Activated CD4-positive, alpha-beta memory T cell treated with anti-CD3 and anti-CD28 coated beads for 36 hours (primary cell): ENCODE data around the gene ADAMTS7. TPM values are rescaled to one million over a fixed set of nuclear protein-coding genes. Genes with fewer than 3 reads are reported as not detected.
"Not testable (repeated sequence)": the region's sequence is repeated elsewhere in the genome, so short reads cannot be mapped to it uniquely, and the experiment has no call there.

Experiments
- CTCF ChIA-PET: fragments of 350-600 bp; sonication (Branson Sonifier 250); formaldehyde crosslinking; loops from one replicate; lab custom pipeline; 2021; ENCODE audit warnings: antibody characterized with exemption, inconsistent platforms; lab: Charles Lee
- POLR2A ChIA-PET: fragments of 350-600 bp; sonication (Branson Sonifier 250); formaldehyde crosslinking; loops from one replicate; lab custom pipeline; 2021; ENCODE audit warnings: antibody characterized with exemption; lab: Charles Lee
- DNase-seq: peaks from one replicate; pipeline ENCODE4 v3.0.0-alpha.2; 2020
- H3K27ac Mint-ChIP-seq: one replicate; pipeline ENCODE4 v1.8.0; 2021; ENCODE audit warnings: mixed read lengths
- H3K27me3 Mint-ChIP-seq: one replicate; pipeline ENCODE4 v1.8.0; 2021; ENCODE audit warnings: mixed read lengths
- H3K36me3 Mint-ChIP-seq: one replicate; pipeline ENCODE4 v1.8.0; 2021; ENCODE audit warnings: mixed read lengths
- H3K4me1 Mint-ChIP-seq: one replicate; pipeline ENCODE4 v1.8.0; 2021; ENCODE audit warnings: low read depth, mixed read lengths
- H3K4me3 Mint-ChIP-seq: one replicate; pipeline ENCODE4 v1.8.0; 2021; ENCODE audit warnings: mild to moderate bottlenecking, mixed read lengths
- H3K9me3 Mint-ChIP-seq: one replicate; pipeline ENCODE4 v1.8.0; 2021; ENCODE audit warnings: mixed read lengths
- intact Hi-C: fragments of 100-400 bp; cut with micrococcal nuclease; formaldehyde crosslinking; loops from one replicate; pipeline ENCODE4 v1.15.1; 2023
- total RNA-seq, 2 experiments: library from RNA; stranded (reverse); gene quantifications; one replicate each; pipeline ENCODE4 v1.2.3, GENCODE V29; 2021

The ADAMTS7 gene
- total RNA-seq, 2 experiments from 2014 or later, result 0.10 TPM

DNA sequence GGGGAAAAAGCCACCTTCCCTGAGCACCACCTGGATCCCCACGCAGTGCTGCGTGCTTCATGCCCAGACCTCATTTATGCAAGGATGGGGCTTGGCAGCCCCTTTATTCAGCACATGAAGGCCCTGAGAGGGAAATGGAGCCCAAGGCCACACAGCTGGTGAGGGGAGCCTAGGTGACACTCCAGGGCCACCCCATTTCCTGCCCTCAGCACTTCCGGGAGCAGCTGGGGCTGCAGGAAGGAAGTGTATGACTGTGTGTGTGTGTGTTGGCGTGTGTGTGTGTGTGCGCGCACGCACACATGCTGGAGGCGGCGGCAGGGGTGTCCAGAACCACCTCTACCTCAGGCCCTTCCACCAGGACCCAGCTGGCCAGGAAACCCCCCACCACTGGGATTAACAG is 49.8 kb downstream of the ADAMTS7 start:
- H3K36me3 Mint-ChIP-seq, H3K27me3 Mint-ChIP-seq, CTCF ChIA-PET, H3K9me3 Mint-ChIP-seq, H3K4me3 Mint-ChIP-seq: not testable (repeated sequence)
- peaks cover 25% of the 10 kb centered on the region for H3K4me1 Mint-ChIP-seq
- peak overlapping the region; percentile 83 for H3K27ac Mint-ChIP-seq
- POLR2A ChIA-PET, result interaction anchor here (0.6 kb wide), 1 partner anchor 324 kb away, joined by 3 read pairs; the partner anchor contains the start of gene IREB2
- DNase-seq, result peak; percentile 87
- intact Hi-C loops, result loop anchor here (2.0 kb wide), 1 partner anchor 111 kb away; the partner anchor contains the start of gene MORF4L1

DNA sequence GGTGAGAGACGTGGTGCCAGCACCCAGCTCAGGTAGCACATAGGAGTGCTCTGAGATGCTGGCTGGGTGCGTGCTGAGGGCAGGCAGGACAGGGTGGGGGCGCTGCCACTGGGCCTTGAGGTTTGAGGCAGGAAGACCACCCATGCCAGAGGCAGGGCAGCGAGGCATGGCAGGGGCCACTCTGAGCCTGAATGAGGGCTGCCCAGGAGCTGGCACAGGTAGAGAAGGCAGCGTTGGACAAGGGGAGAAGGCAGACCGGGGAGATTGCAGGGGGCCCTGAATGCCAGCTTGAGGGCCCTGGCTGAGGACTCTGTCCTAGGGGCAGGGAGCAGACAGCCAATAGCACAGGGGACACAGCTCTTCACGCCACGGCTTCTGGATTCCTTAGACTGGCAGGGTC is 50.2 kb downstream of the ADAMTS7 start:
- ChIA-PET POLR2A (interaction anchor here (0.6 kb wide), 1 partner anchor 323 kb away, joined by 3 read pairs; the partner anchor contains the start of gene IREB2), CTCF (interaction anchor here (0.6 kb wide), 1 partner anchor 48 kb away, joined by 3 read pairs; no protein-coding TSS in a partner anchor)
- H3K4me3 Mint-ChIP-seq, result no peak overlapping the region
- DNase-seq, result no peak
- intact Hi-C loops, result loop anchor here (2.0 kb wide), 1 partner anchor 112 kb away; the partner anchor contains the start of gene MORF4L1
- H3K36me3 Mint-ChIP-seq, result no peaks in the 10 kb centered on the region
- peaks cover 25% of the 10 kb centered on the region for H3K4me1 Mint-ChIP-seq
- H3K9me3 Mint-ChIP-seq, result no peaks in the 10 kb centered on the region
- H3K27ac Mint-ChIP-seq, result peak overlapping the region; percentile 83
- H3K27me3 Mint-ChIP-seq, result no peaks in the 10 kb centered on the region

DNA sequence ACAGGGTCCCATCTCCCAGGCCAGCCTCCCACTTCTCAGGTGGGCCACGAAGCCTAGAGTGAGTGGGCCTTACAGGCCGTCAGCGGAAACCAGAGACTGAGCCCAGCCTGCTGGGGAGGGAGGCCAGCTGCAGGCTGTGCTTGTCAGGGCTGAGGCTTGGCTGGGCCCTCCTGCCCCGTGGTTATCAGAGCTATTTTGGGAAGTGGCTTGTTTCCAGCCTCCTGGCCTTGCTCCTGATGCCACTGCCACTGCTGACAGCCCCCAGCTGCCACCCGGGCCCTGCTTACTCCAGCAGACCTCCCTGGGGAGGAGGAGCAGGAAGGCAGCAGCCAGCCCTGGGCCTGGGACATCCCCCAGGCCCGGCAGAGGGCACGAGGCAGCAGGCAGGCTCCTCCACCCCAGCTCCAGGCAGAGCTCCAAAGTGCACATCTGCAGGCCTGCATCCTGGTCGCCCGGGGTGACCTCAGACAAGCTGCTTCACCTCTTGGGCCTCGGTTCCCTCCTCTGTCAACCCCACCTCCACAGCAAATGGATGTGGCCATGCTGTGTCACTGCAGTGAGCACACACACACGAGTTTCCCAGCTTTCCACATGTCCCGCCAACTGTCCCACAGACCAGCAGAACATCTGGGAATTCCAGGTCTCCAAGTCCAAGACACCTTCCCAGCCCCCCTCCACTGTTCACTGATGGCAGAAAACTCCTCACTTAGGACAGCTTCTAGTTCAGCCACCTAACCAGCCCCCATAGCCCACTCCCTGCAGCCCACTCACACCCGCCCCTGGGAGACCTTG is 51.0 kb downstream of the ADAMTS7 start:
- ChIA-PET CTCF (interaction anchor here (0.6 kb wide), 1 partner anchor 48 kb away, joined by 3 read pairs; no protein-coding TSS in a partner anchor), POLR2A (interaction anchor here (0.6 kb wide), 1 partner anchor 114 kb away, joined by 3 read pairs; no protein-coding TSS in a partner anchor)
- Mint-ChIP-seq H3K4me1 (peaks cover 25% of the 10 kb centered on the region), H3K27ac (peak overlapping the region; percentile 60)
- not testable (repeated sequence) for H3K9me3 Mint-ChIP-seq, H3K27me3 Mint-ChIP-seq, DNase-seq, H3K4me3 Mint-ChIP-seq, H3K36me3 Mint-ChIP-seq
- intact Hi-C loops, result loop anchor here (2.0 kb wide), 1 partner anchor 113 kb away; the partner anchor contains the start of gene MORF4L1

DNA sequence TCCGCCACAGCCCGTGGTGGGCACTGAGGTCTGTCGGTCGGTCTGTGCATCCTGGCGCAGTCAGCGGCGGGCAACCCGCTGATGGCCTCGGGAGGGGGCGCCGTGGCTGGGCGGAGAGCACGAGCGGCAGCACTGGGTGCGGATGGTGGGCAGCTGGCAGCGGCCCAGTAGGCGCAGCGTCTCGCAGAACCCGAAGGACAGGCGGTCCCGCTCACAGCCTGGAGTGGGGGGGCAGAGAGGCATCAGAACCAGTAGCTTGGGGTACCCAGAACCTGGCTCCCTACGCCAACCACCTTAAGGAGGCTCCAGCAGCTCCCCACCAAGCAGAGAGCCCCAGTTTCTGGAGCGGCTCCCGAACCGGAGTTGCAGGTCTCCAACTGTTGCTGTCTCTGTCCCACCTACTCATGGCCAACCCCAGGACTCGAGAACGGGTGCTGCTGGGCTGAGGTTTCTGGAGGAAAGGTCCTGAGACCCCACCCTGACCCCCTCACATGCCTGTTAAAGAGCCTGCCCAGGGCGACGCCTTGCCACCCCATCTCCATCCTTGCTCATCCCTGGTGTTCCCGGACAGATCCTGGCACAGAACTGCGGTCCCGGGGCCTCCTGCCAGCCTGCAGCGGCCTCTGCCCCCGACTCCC is 51.8 kb downstream of the ADAMTS7 start:
- H3K36me3 Mint-ChIP-seq, H3K4me3 Mint-ChIP-seq, H3K27ac Mint-ChIP-seq, DNase-seq, H3K9me3 Mint-ChIP-seq, intact Hi-C loops, H3K27me3 Mint-ChIP-seq, CTCF ChIA-PET: not testable (repeated sequence)
- H3K4me1 Mint-ChIP-seq, result peaks cover 25% of the 10 kb centered on the region
- POLR2A ChIA-PET, result interaction anchor here (0.6 kb wide), 1 partner anchor 114 kb away, joined by 3 read pairs; no protein-coding TSS in a partner anchor

DNA sequence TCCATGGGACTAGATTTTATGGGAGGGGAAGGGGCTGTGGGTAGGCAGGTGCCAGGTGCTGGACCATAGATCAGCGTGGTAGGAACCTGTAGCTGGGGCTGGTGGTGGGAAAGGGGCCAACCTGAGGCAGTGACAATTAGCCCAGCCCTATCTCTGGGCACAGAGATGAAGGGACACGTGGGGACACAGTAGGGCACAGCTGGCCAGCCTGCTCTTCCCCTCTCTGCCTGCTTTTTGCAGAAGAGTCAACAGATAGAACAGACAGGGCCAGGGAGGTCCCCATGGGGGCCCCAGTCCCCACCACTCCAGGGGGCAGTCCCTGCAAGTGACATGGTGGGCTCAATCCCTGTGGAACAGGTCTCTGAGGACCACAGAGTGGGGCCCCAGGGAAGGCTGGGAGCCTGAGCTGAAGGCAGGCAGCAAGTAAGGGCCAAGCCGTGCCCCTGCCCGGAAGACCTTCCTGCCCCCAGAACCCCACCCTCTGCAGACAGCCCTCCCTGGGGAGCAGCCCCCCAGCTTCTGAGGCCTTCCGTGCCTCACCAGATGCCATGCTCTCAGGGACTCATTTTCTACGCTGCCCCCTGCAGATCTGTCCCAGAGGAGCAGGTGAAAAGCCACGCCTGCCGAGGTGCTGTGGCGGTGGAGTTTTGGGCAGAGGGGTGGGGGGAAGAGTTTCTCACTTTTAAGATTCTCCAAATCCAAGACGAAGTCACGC is 52.6 kb downstream of the ADAMTS7 start:
- intact Hi-C loops, H3K27ac Mint-ChIP-seq, CTCF ChIA-PET, POLR2A ChIA-PET, H3K9me3 Mint-ChIP-seq, DNase-seq, H3K4me3 Mint-ChIP-seq, H3K27me3 Mint-ChIP-seq, H3K36me3 Mint-ChIP-seq: not testable (repeated sequence)
- peaks cover 25% of the 10 kb centered on the region for H3K4me1 Mint-ChIP-seq

DNA sequence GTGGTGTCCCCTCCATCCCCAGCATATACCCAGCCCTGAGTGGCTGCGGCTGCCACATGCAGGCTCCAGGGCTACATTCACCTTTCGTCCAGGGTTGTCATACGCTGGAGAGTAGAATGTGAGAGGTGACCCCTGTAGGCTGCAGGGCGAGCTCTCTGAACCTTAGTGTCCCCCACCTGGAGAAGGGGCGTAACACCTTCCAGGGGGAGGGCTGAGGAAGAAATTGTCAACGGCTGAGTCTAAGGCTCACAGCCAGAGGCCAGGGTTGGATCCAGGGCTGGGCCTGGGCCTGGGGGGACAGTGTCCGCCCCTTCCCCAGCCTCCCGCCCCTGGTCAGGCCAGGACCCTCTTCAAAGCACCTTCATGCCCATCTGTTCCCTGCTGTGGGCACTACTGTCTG is 53.2 kb downstream of the ADAMTS7 start:
- intact Hi-C loops, result not testable (repeated sequence)

DNA sequence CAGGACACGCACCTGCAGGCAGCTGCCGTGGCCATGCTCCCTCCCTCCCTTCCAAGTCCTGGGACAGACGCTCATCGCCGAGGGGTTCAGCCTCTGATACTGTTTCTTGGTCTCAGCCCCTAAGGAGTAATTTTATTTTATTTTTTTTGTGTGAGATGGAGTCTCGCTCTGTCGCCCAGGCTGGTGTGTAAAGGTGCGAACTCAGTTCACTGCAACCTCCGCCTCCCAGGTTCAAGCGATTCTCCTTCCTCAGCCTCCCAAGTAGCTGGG is 53.7 kb downstream of the ADAMTS7 start:
- Mint-ChIP-seq H3K9me3 (no peaks in the 10 kb centered on the region), H3K4me1 (peaks cover 25% of the 10 kb centered on the region), H3K27ac (no peak overlapping the region), H3K36me3 (no peaks in the 10 kb centered on the region), H3K4me3 (no peak overlapping the region), H3K27me3 (no peaks in the 10 kb centered on the region)
- no peak for DNase-seq
- POLR2A ChIA-PET, result no interaction called here
- intact Hi-C loops, result loop anchor here (1.0 kb wide), 1 partner anchor 51 kb away; no protein-coding TSS in a partner anchor
- CTCF ChIA-PET, result interaction anchor here (1.0 kb wide), 1 partner anchor 54 kb away, joined by 3 read pairs; the partner anchor contains the start of gene ADAMTS7

More for the DNA sequence above, 53.2 kb downstream of the ADAMTS7 start:
- H3K27me3 Mint-ChIP-seq, H3K4me3 Mint-ChIP-seq, H3K9me3 Mint-ChIP-seq, H3K36me3 Mint-ChIP-seq, H3K27ac Mint-ChIP-seq, CTCF ChIA-PET, POLR2A ChIA-PET, DNase-seq: not testable (repeated sequence)
- H3K4me1 Mint-ChIP-seq, result peaks cover 25% of the 10 kb centered on the region

DNA sequence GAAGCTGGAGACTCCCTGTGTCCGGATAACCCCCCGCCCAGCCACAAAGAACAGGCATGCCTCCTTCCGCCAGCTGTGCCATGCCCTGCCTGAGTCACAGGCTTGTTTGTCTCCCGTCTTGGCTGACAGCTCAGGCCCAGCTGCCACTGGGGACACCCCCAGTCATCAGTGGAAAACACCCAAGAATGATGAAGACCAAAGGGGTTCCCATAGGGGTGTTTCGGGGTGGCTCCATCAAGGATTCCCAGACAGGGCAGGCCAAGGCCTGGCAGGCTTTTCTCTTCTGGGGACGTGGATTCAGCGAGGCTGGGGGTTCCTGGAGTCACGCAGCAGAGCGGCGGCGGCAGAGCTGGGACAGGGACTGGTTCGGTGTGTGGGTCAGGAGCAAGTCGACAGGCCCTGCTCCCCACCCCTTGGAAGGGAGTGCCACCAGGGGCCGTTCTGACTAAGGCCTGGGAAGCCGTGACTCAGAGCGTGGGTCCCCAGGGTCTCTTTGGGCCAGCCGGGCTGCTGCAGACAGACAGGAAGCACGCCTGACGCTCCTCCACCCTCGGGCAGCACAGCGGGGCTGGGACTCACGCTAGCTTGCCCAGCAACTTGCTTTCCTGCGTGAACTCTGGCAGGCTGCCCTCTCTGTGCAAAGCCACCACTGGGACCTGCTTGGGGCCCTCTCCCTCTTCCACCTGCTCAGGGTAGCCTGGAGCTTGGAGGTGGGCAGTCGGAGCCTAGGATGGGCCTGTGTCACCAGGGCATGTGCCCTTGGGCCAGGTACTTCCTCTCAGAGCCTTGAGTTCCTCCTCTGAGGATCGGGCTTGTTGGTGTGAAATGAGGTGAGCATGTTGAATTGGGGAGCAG is 54.3 kb downstream of the ADAMTS7 start:
- POLR2A ChIA-PET, H3K36me3 Mint-ChIP-seq, H3K9me3 Mint-ChIP-seq, H3K4me3 Mint-ChIP-seq, H3K27me3 Mint-ChIP-seq: not testable (repeated sequence)
- peaks cover 22% of the 10 kb centered on the region for H3K4me1 Mint-ChIP-seq
- CTCF ChIA-PET, result interaction anchor here (0.6 to 1.0 kb wide), 2 partner anchors 54 to 1187 kb away, joined by 3 to 4 read pairs; partner anchors contain the start of gene ADAMTS7
- intact Hi-C loops, result loop anchor here (1.0 kb wide), 1 partner anchor 51 kb away; no protein-coding TSS in a partner anchor
- peak; percentile 73 for DNase-seq
- peak overlapping the region; percentile 81 for H3K27ac Mint-ChIP-seq

DNA sequence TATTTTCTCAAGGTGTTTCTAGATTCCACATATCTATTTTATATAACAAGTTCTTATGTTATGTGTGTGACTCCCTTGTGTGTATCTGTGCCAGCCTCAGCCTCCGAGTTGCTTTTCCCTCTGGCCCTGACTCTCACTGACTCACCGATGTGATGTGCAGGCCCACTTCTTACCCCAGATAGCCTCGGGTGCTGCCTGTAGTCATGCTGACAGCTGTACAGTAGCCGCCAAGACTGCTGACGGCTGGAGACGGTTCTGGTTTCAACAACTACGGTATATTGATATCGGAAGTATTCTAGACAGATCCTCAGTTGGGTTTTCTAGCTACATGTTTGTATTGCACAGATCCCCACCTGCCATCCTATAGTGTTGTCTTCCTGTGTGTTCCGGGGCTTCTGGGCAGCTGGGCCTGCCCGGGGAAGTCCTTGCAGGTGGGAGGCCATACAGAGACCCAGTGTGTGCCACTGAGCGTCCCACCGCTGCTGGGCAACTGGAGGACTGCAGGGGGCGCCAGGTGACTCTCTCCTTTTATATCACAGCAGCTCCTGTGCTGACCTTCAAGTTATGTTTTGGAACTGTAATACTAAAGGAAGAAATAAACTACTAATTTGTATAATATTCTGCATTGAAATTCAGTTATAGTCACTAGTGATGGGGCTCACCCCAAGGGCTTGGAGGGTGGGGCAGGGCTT is 55.2 kb downstream of the ADAMTS7 start:
- H3K27ac Mint-ChIP-seq, POLR2A ChIA-PET, H3K36me3 Mint-ChIP-seq, H3K4me3 Mint-ChIP-seq, H3K9me3 Mint-ChIP-seq, H3K27me3 Mint-ChIP-seq, intact Hi-C loops: not testable (repeated sequence)
- peak; percentile 65 for DNase-seq
- CTCF ChIA-PET, result interaction anchor here (0.6 to 1.6 kb wide), 4 partner anchors 10 to 1188 kb away, joined by 3 to 4 read pairs (median 4); no protein-coding TSS in a partner anchor
- peaks cover 13% of the 10 kb centered on the region for H3K4me1 Mint-ChIP-seq

DNA sequence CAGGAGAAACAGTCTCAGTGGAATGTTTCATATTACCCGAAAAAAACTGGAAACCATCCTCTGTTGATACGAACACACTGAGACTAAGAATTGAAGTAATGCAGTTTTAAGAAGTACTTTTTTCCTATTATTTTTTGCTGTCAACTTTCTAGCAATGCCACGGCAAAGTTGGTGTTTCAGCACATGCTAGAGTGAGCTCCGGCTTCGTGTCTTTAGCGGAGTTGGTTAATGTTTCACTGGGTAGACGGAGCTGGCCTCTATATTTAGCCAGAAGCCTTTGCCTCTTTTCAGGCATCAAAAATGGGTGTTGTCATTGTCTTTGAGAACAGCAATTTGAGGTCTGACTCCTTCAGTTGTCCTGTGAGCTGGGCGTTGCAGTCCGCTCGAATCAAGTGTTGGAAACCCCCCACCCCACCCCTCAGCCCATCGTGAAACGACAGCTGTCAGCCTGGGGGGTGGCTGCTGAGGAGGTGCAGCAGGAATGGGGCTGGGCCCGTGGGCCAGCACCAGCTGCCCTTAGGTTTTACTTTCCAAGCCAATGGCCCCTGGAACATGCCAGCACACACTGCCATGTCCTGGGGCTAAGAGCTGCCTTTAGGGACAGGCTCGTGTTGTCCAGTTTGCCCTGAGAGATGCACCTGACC is 56.5 kb downstream of the ADAMTS7 start:
- H3K27ac Mint-ChIP-seq, H3K9me3 Mint-ChIP-seq, H3K27me3 Mint-ChIP-seq, POLR2A ChIA-PET, DNase-seq, H3K36me3 Mint-ChIP-seq, H3K4me3 Mint-ChIP-seq: not testable (repeated sequence)
- CTCF ChIA-PET, result interaction anchor here (0.7 to 1.6 kb wide), 3 partner anchors 11 to 130 kb away, joined by 3 read pairs; no protein-coding TSS in a partner anchor
- H3K4me1 Mint-ChIP-seq, result peaks cover 14% of the 10 kb centered on the region
- intact Hi-C loops, result loop anchor here (5.0 kb wide), 1 partner anchor 37 kb away; no protein-coding TSS in a partner anchor
